Measurements from ENCODE around the gene NOTO.

NOTO gene

DNA sequence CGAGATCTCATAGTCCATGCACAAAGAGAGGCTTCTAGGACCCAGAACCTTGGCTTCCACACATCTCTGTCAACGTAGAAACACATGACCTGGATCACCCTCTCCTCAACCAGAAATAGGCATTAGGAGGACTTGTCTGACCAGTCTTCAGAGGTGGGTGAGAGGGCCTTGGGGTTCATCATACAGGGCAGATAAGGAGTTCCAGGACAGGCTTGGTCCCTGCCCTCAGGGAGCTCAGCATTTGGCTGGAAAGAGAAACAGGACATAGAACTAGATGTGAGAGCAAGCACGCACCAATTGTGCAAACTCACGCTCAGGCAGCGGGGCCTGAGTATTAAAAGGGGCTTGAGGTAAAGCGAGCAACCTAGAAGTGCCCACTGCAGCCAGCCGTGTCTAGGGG lies 28.6 kb upstream of the NOTO start:
- no peak overlapping the region for H3K27ac ChIP-seq (ENCODE audit: low read length)
- no peak overlapping the region for H3K9ac ChIP-seq (ENCODE audit: low read length)
- H3K4me3 ChIP-seq (ENCODE audit: low read length) = no peak overlapping the region
- H3K36me3 ChIP-seq (replicated peaks; ENCODE audit: low read depth, low read length) = no peaks in the 10 kb centered on the region
- peaks cover 8% of the 10 kb centered on the region; the same call in 1 of the 2 replicates for H3K27me3 ChIP-seq (ENCODE audit: low read depth, low read length)
- H3K4me1 ChIP-seq (ENCODE audit: low read length) = peaks cover 10% of the 10 kb centered on the region
- H2AFZ ChIP-seq (ENCODE audit: low read depth, low read length) = no peak overlapping the region
- H3K79me2 ChIP-seq (ENCODE audit: low read length) = no peaks in the 10 kb centered on the region
- H3K4me2 ChIP-seq (ENCODE audit: low read length) = no peak overlapping the region
- TF ChIP-seq EZH2phosphoT487 (IDR thresholded peaks at IDR 0.05; ENCODE audit: low read depth) = no peak
- TF ChIP-seq, protein P1, sequence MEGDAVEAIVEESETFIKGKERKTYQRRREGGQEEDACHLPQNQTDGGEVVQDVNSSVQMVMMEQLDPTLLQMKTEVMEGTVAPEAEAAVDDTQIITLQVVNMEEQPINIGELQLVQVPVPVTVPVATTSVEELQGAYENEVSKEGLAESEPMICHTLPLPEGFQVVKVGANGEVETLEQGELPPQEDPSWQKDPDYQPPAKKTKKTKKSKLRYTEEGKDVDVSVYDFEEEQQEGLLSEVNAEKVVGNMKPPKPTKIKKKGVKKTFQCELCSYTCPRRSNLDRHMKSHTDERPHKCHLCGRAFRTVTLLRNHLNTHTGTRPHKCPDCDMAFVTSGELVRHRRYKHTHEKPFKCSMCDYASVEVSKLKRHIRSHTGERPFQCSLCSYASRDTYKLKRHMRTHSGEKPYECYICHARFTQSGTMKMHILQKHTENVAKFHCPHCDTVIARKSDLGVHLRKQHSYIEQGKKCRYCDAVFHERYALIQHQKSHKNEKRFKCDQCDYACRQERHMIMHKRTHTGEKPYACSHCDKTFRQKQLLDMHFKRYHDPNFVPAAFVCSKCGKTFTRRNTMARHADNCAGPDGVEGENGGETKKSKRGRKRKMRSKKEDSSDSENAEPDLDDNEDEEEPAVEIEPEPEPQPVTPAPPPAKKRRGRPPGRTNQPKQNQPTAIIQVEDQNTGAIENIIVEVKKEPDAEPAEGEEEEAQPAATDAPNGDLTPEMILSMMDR (IDR thresholded peaks at IDR 0.05; ENCODE audit: low read depth, low read length) = no peak
- no peaks in the 10 kb centered on the region for H4K20me1 ChIP-seq (ENCODE audit: insufficient read depth, low read length)
- no peaks in the 10 kb centered on the region for H3K9me3 ChIP-seq (ENCODE audit: insufficient read depth, low read length)

- Histone ChIP-seq H3K9ac (ENCODE audit: low read length) (no peak overlapping the region), H3K4me2 (ENCODE audit: low read length) (no peak overlapping the region), H3K4me1 (ENCODE audit: low read length) (peaks cover 10% of the 10 kb centered on the region), H3K4me3 (ENCODE audit: low read length) (no peak overlapping the region), H3K79me2 (ENCODE audit: low read length) (no peaks in the 10 kb centered on the region), H2AFZ (ENCODE audit: low read depth, low read length) (no peak overlapping the region), H3K9me3 (ENCODE audit: insufficient read depth, low read length) (no peaks in the 10 kb centered on the region), H3K27me3 (ENCODE audit: low read depth, low read length) (peaks cover 8% of the 10 kb centered on the region), H4K20me1 (ENCODE audit: insufficient read depth, low read length) (no peaks in the 10 kb centered on the region), H3K36me3 (replicated peaks; ENCODE audit: low read depth, low read length) (no peaks in the 10 kb centered on the region), H3K27ac (ENCODE audit: low read length) (no peak overlapping the region)
- TF ChIP-seq, protein P1 (IDR thresholded peaks at IDR 0.05; ENCODE audit: low read depth, low read length) = no peak
- no peak for TF ChIP-seq EZH2phosphoT487 (IDR thresholded peaks at IDR 0.05; ENCODE audit: low read depth)
These were observed 28.1 kb upstream of the NOTO start for GRCh38 chr2:73174244-73174643.

- H3K4me2 ChIP-seq (ENCODE audit: low read length) = no peak overlapping the region
- peaks cover 12% of the 10 kb centered on the region for H3K27me3 ChIP-seq (ENCODE audit: low read depth, low read length)
- H3K36me3 ChIP-seq (replicated peaks; ENCODE audit: low read depth, low read length) = no peaks in the 10 kb centered on the region
- no peak for TF ChIP-seq EZH2phosphoT487 (IDR thresholded peaks at IDR 0.05; ENCODE audit: low read depth)
- TF ChIP-seq, protein P1 (IDR thresholded peaks at IDR 0.05; ENCODE audit: low read depth, low read length) = no peak
- H3K9ac ChIP-seq (ENCODE audit: low read length) = no peak overlapping the region
- no peaks in the 10 kb centered on the region for H4K20me1 ChIP-seq (ENCODE audit: insufficient read depth, low read length)
- no peaks in the 10 kb centered on the region for H3K9me3 ChIP-seq (ENCODE audit: insufficient read depth, low read length)
- H3K4me1 ChIP-seq (ENCODE audit: low read length) = peaks cover 10% of the 10 kb centered on the region
- H2AFZ ChIP-seq (ENCODE audit: low read depth, low read length) = no peak overlapping the region
- H3K27ac ChIP-seq (ENCODE audit: low read length) = no peak overlapping the region
- H3K79me2 ChIP-seq (ENCODE audit: low read length) = no peaks in the 10 kb centered on the region
- H3K4me3 ChIP-seq (ENCODE audit: low read length) = no peak overlapping the region
These were observed 27.3 kb upstream of the NOTO start for GRCh38 chr2:73174941-73175662.

- Histone ChIP-seq H3K36me3 (replicated peaks; ENCODE audit: low read depth, low read length) (no peaks in the 10 kb centered on the region), H3K27me3 (ENCODE audit: low read depth, low read length) (peaks cover 12% of the 10 kb centered on the region), H3K27ac (ENCODE audit: low read length) (no peak overlapping the region), H3K79me2 (ENCODE audit: low read length) (no peaks in the 10 kb centered on the region), H2AFZ (ENCODE audit: low read depth, low read length) (no peak overlapping the region), H3K9me3 (ENCODE audit: insufficient read depth, low read length) (no peaks in the 10 kb centered on the region), H3K4me2 (ENCODE audit: low read length) (peak overlapping the region; percentile 95; the same call in 1 of the 2 replicates), H3K4me3 (ENCODE audit: low read length) (no peak overlapping the region), H3K4me1 (ENCODE audit: low read length) (peaks cover 10% of the 10 kb centered on the region), H3K9ac (ENCODE audit: low read length) (no peak overlapping the region), H4K20me1 (ENCODE audit: insufficient read depth, low read length) (no peaks in the 10 kb centered on the region)
- TF ChIP-seq EZH2phosphoT487 (IDR thresholded peaks at IDR 0.05; ENCODE audit: low read depth) = no peak
- TF ChIP-seq, protein P1 (IDR thresholded peaks at IDR 0.05; ENCODE audit: low read depth, low read length) = no peak
These were observed 26.6 kb upstream of the NOTO start for GRCh38 chr2:73175663-73176204.

Measured in OCI-LY3 (cell line).